Activated CD8-positive, alpha-beta T cell treated with anti-CD3 and anti-CD28 coated beads for 36 hours (primary cell): ENCODE results near the gene RBFOX2. TPM values are rescaled to one million over a fixed set of nuclear protein-coding genes. Genes with fewer than 3 reads are reported as not detected.

Source experiments
- ATAC-seq: fragments of 200-7000 bp; cut with Tn5 transposase; one replicate; pipeline ENCODE4 v1.10.0; 2021; ENCODE audit warnings: mild to moderate bottlenecking, moderate library complexity
- CTCF ChIA-PET: fragments of 350-600 bp; sonication (Branson Sonifier 250); formaldehyde crosslinking; loops from one replicate; lab custom pipeline; 2021; ENCODE audit warnings: antibody characterized with exemption; lab: Charles Lee
- POLR2A ChIA-PET: fragments of 350-600 bp; sonication (Branson Sonifier 250); formaldehyde crosslinking; loops from one replicate; lab custom pipeline; 2021; ENCODE audit warnings: antibody characterized with exemption; lab: Charles Lee
- DNase-seq: peaks from one replicate; pipeline ENCODE4 v3.0.0-alpha.2; 2020
- H3K27ac Mint-ChIP-seq: one replicate; pipeline ENCODE4 v1.8.0; 2021; ENCODE audit warnings: mild to moderate bottlenecking, mixed read lengths
- H3K27me3 Mint-ChIP-seq: one replicate; pipeline ENCODE4 v1.8.0; 2021; ENCODE audit warnings: mixed read lengths
- H3K36me3 Mint-ChIP-seq: one replicate; pipeline ENCODE4 v1.8.0; 2021; ENCODE audit warnings: low read depth, mixed read lengths
- H3K4me1 Mint-ChIP-seq: one replicate; pipeline ENCODE4 v1.8.0; 2021; ENCODE audit warnings: low read depth, mixed read lengths
- H3K4me3 Mint-ChIP-seq: one replicate; pipeline ENCODE4 v1.8.0; 2021; ENCODE audit warnings: mild to moderate bottlenecking, moderate library complexity, mixed read lengths
- H3K9me3 Mint-ChIP-seq: one replicate; pipeline ENCODE4 v1.8.0; 2021; ENCODE audit warnings: mixed read lengths
- CTCF ChIP-seq: fragments of 200-600 bp; IDR thresholded peaks from one replicate; pipeline ENCODE4 v1.8.0; 2022; ENCODE audit warnings: antibody characterized with exemption, mild to moderate bottlenecking
- intact Hi-C: fragments of 100-400 bp; cut with micrococcal nuclease; formaldehyde crosslinking; loops from one replicate; pipeline ENCODE4 v1.10.0; 2022
- total RNA-seq, 2 experiments: library from RNA; stranded (reverse); gene quantifications; one replicate each; pipeline ENCODE4 v1.2.3, GENCODE V29; 2021

RBFOX2 gene
- total RNA-seq, 2 experiments from 2014 or later, result 3.1 to 3.3 TPM

- peaks cover 1% of the 10 kb centered on the region for H3K27me3 Mint-ChIP-seq
- H3K9me3 Mint-ChIP-seq, result no peaks in the 10 kb centered on the region
- no peaks in the 10 kb centered on the region for H3K36me3 Mint-ChIP-seq
- no peak overlapping the region for H3K27ac Mint-ChIP-seq
- no peak overlapping the region for H3K4me3 Mint-ChIP-seq
- POLR2A ChIA-PET, result no interaction called here
- DNase-seq, result no peak
- H3K4me1 Mint-ChIP-seq, result no peaks in the 10 kb centered on the region
- CTCF ChIA-PET, result interaction anchor here (1.1 kb wide), 1 partner anchor 110 kb away, joined by 9 read pairs; no protein-coding TSS in a partner anchor
- no peak for TF ChIP-seq CTCF
- intact Hi-C loops, result no loop called here
- no peak for ATAC-seq
Observed at GRCh38 chr22:35955546-35955945, 73.1 kb downstream of the RBFOX2 start.

- no peaks in the 10 kb centered on the region for H3K9me3 Mint-ChIP-seq
- H3K27me3 Mint-ChIP-seq, result no peaks in the 10 kb centered on the region
- POLR2A ChIA-PET, result no interaction called here
Observed at GRCh38 chr22:35952576-35952975, 76.0 kb downstream of the RBFOX2 start.

GRCh38 chr22:35950262-35950661 is 78.4 kb downstream of the RBFOX2 start:
- H3K9me3 Mint-ChIP-seq, result no peaks in the 10 kb centered on the region
- no peak overlapping the region for H3K4me3 Mint-ChIP-seq
- intact Hi-C loops, result no loop called here
- no peaks in the 10 kb centered on the region for H3K27me3 Mint-ChIP-seq
- no peak overlapping the region for H3K27ac Mint-ChIP-seq
- ATAC-seq (no peak), DNase-seq (no peak)
- ChIA-PET CTCF (no interaction called here), POLR2A (no interaction called here)
- H3K36me3 Mint-ChIP-seq, result no peaks in the 10 kb centered on the region
- TF ChIP-seq CTCF, result no peak
- H3K4me1 Mint-ChIP-seq, result no peaks in the 10 kb centered on the region

More at GRCh38 chr22:35952576-35952975, 76.0 kb downstream of the RBFOX2 start:
- no peak for ATAC-seq
- no peak overlapping the region for H3K4me3 Mint-ChIP-seq
- CTCF ChIA-PET, result no interaction called here
- no peak for DNase-seq
- no peaks in the 10 kb centered on the region for H3K36me3 Mint-ChIP-seq
- TF ChIP-seq CTCF, result no peak
- no peaks in the 10 kb centered on the region for H3K4me1 Mint-ChIP-seq
- no peak overlapping the region for H3K27ac Mint-ChIP-seq
- intact Hi-C loops, result no loop called here

DNA sequence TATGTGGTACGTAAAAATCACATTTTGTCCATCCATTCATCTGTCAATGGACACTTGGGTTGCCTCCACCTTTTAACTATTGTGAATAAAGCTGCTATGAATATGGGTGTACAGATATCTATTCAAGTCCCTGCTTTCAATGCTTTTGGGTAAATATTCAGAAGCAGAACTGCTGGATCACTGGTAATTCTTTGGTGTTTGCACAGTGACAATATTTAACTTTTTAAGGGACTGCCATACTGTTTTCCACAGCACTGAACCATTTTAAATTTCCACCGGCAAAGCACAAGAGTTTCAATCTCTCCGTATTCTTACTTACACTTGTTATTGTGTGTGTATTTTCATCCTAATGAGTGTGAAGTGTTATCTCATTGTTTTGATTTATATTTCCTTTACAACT is 79.4 kb downstream of the RBFOX2 start:
- no peaks in the 10 kb centered on the region for H3K36me3 Mint-ChIP-seq
- H3K4me3 Mint-ChIP-seq, result no peak overlapping the region
- H3K27ac Mint-ChIP-seq, result no peak overlapping the region
- ChIA-PET CTCF (no interaction called here), POLR2A (interaction anchor here (0.6 kb wide), 1 partner anchor 354 kb away, joined by 3 read pairs; no protein-coding TSS in a partner anchor)
- intact Hi-C loops, result no loop called here
- no peaks in the 10 kb centered on the region for H3K9me3 Mint-ChIP-seq
- H3K27me3 Mint-ChIP-seq, result no peaks in the 10 kb centered on the region
- ATAC-seq (no peak), DNase-seq (no peak)
- TF ChIP-seq CTCF, result no peak
- H3K4me1 Mint-ChIP-seq, result no peaks in the 10 kb centered on the region

- TF ChIP-seq CTCF, result no peak
Observed at GRCh38 chr22:35947794-35948425, 80.7 kb downstream of the RBFOX2 start.

More at GRCh38 chr22:35947794-35948425, 80.7 kb downstream of the RBFOX2 start:
- Mint-ChIP-seq H3K36me3 (no peaks in the 10 kb centered on the region), H3K27ac (no peak overlapping the region), H3K4me3 (no peak overlapping the region), H3K27me3 (no peaks in the 10 kb centered on the region), H3K4me1 (no peaks in the 10 kb centered on the region), H3K9me3 (no peaks in the 10 kb centered on the region)
- DNase-seq (no peak), ATAC-seq (no peak)
- CTCF ChIA-PET, result interaction anchor here (2.4 kb wide), 1 partner anchor 118 kb away, joined by 7 read pairs; no protein-coding TSS in a partner anchor
- POLR2A ChIA-PET, result no interaction called here
- intact Hi-C loops, result no loop called here
